Right forelimb (tissue), 1 donor: ENCODE results near the gene POFUT2.

Experiments used
- DNase-seq: peaks from one replicate; pipeline ENCODE4 v3.0.0-alpha.2; 2018

POFUT2 gene

GRCh38 chr21:45296638-45297037 lies 8.9 kb upstream of the POFUT2 start:
- DNase-seq = no peak

GRCh38 chr21:45295576-45296365 lies 8.1 kb upstream of the POFUT2 start:
- DNase-seq = no peak

GRCh38 chr21:45294509-45295291 lies 7.0 kb upstream of the POFUT2 start:
- peak; percentile 89 for DNase-seq

GRCh38 chr21:45293726-45294401 lies 6.2 kb upstream of the POFUT2 start:
- DNase-seq = no peak

GRCh38 chr21:45293220-45293725 lies 5.6 kb upstream of the POFUT2 start:
- DNase-seq = peak; percentile 58

- DNase-seq = peak; percentile 93
Measured at GRCh38 chr21:45292399-45293219, 4.9 kb upstream of the POFUT2 start.

GRCh38 chr21:45291613-45292398 lies 4.1 kb upstream of the POFUT2 start:
- peak; percentile 49 for DNase-seq

GRCh38 chr21:45290948-45291612 lies 3.4 kb upstream of the POFUT2 start:
- peak; percentile 42 for DNase-seq

GRCh38 chr21:45289655-45290515 lies 2.2 kb upstream of the POFUT2 start:
- DNase-seq = peak; percentile 30

GRCh38 chr21:45289134-45289533 lies 1.4 kb upstream of the POFUT2 start:
- no peak for DNase-seq

GRCh38 chr21:45288441-45288841 lies 746 bp upstream of the POFUT2 start:
- DNase-seq = peak; percentile 45

- peak; percentile 58 for DNase-seq
Measured at GRCh38 chr21:45286671-45287437, 841 bp downstream of the POFUT2 start.

GRCh38 chr21:45285266-45285931 lies 2.3 kb downstream of the POFUT2 start:
- no peak for DNase-seq

GRCh38 chr21:45284456-45284741 lies 3.3 kb downstream of the POFUT2 start:
- DNase-seq = peak; percentile 25

- peak; percentile 37 for DNase-seq
Measured at GRCh38 chr21:45283611-45284455, 3.9 kb downstream of the POFUT2 start.

- DNase-seq = no peak
Measured at GRCh38 chr21:45283035-45283610, 4.6 kb downstream of the POFUT2 start.

- peak; percentile 27 for DNase-seq
Measured at GRCh38 chr21:45282283-45283034, 5.2 kb downstream of the POFUT2 start.
